HepG2 (cell line): ENCODE results near the gene ELP4. TPM values are rescaled to one million over a fixed set of nuclear protein-coding genes. Genes with fewer than 3 reads are reported as not detected.

Experiments
- ATAC-seq: fragments of 200-7000 bp; cut with Tn5 transposase; 3 replicates; pipeline ENCODE4 v1.9.1; 2020; ENCODE audit warnings: mild to moderate bottlenecking, moderate library complexity
- BruUV-seq: library from RNA; stranded (reverse); fragments of 400-500 nt; replicated peaks from 2 replicates; lab custom pipeline; 2021; lab: Mats Ljungman, UMichigan
- CTCF ChIA-PET: fragments of 300-600 bp; formaldehyde crosslinking; extraction: SDS; loops from one replicate; lab custom pipeline; 2021; ENCODE audit warnings: low total read pairs, inconsistent platforms, low intra/inter-chr PET ratio; lab: Yijun Ruan, JAX
- POLR2A ChIA-PET: fragments of 350-600 bp; sonication (Branson Sonifier 250); formaldehyde crosslinking; loops from one replicate; lab custom pipeline; 2020; ENCODE audit warnings: antibody characterized with exemption, inconsistent platforms; lab: Yijun Ruan, JAX
- DNase-seq: peaks from one replicate; pipeline ENCODE4 v3.0.0-alpha.2; 2015; ENCODE audit warnings: low spot score
- FAIRE-seq: peaks from 3 replicates; lab custom pipeline; 2011; peaks lifted over from hg19 to GRCh38; lab: Jason Lieb, UNC
- H2AFZ ChIP-seq: one replicate; pipeline ENCODE4 v1.6.1; 2011; ENCODE audit warnings: low read length, inconsistent platforms
- H3K27ac ChIP-seq: fragments of 300-600 bp; 3 replicates; pipeline ENCODE4 v1.8.0; 2011; ENCODE audit warnings: mixed run types, mild to moderate bottlenecking, mixed read lengths, low read length, inconsistent platforms; ENCODE audit not compliant: insufficient read depth; ENCODE audit errors: extremely low read length
- H3K27me3 ChIP-seq, 2 experiments: fragments of 200-600 bp in 1 of 2; 2 replicates in 1 of 2; 3 replicates in 1 of 2; pipeline versions ENCODE4 v1.6.0 to v1.8.0; 2011; ENCODE audit warnings: low read length in 2 of 2, mild to moderate bottlenecking in 2 of 2, moderate library complexity in 2 of 2, inconsistent platforms in 1 of 2; ENCODE audit not compliant: insufficient read depth in 2 of 2, control insufficient read depth in 1 of 2
- H3K36me3 ChIP-seq, 2 experiments: fragments of 200-600 bp in 1 of 2; replicated peaks in 1 of 2; 2 replicates in 1 of 2; 3 replicates in 1 of 2; pipeline versions ENCODE4 v1.5.1 to v1.8.0; 2011; ENCODE audit warnings: low read length in 2 of 2, inconsistent platforms in 1 of 2; ENCODE audit not compliant: insufficient read depth in 2 of 2, control insufficient read depth in 1 of 2
- H3K4me1 ChIP-seq: 2 replicates; pipeline ENCODE4 v1.5.1; 2012; ENCODE audit warnings: low read length, inconsistent platforms; ENCODE audit not compliant: insufficient read depth
- H3K4me2 ChIP-seq: 2 replicates; pipeline ENCODE4 v1.6.0; 2011; ENCODE audit warnings: low read depth, low read length, inconsistent platforms
- H3K4me3 ChIP-seq, 3 experiments: fragments of 200-600 bp in 1 of 3; sonication (generic), shearing (Covaris generic) in 1 of 3; replicated peaks in 1 of 3; 2 replicates each; pipeline ENCODE4 v1.5.1; 2011 to 2016; ENCODE audit warnings: low read length in 3 of 3, inconsistent platforms in 2 of 3, low read depth in 2 of 3, mild to moderate bottlenecking in 2 of 3, control low read depth in 1 of 3, mixed read lengths in 1 of 3; ENCODE audit not compliant: insufficient read depth in 1 of 3
- H3K79me2 ChIP-seq: one replicate; pipeline ENCODE4 v1.6.1; 2011; ENCODE audit warnings: low read length, inconsistent platforms; ENCODE audit not compliant: insufficient read depth
- H3K9ac ChIP-seq: 2 replicates; pipeline ENCODE4 v1.6.0; 2011; ENCODE audit warnings: mild to moderate bottlenecking, low read depth, low read length, inconsistent platforms; ENCODE audit not compliant: insufficient read depth
- H3K9me3 ChIP-seq: 2 replicates; pipeline ENCODE4 v1.5.1; 2012; ENCODE audit warnings: mild to moderate bottlenecking, low read length
- H4K20me1 ChIP-seq: 2 replicates; pipeline ENCODE4 v1.6.0; 2011; ENCODE audit warnings: inconsistent platforms, mild to moderate bottlenecking, low read length, moderate library complexity; ENCODE audit not compliant: insufficient read depth
- AHR ChIP-seq: IDR thresholded peaks from 2 replicates; pipeline ENCODE4 v1.6.1; 2018; ENCODE audit warnings: missing genetic modification reagents, missing compliant biosample characterization
- ATF7 ChIP-seq, 2 experiments: fragments of 450-650 bp in 1 of 2; sonication (generic) in 1 of 2; formaldehyde crosslinking in 1 of 2; IDR thresholded peaks; 2 replicates each; pipeline versions ENCODE4 v1.4.0 to v1.6.1; 2016 to 2020; ENCODE audit warnings: antibody characterized with exemption in 1 of 2, mild to moderate bottlenecking in 1 of 2, missing genetic modification reagents in 1 of 2
- EP300 ChIP-seq, 3 experiments: sonication (generic) in 1 of 3; formaldehyde crosslinking in 1 of 3; IDR thresholded peaks; 2 replicates each; pipeline versions ENCODE4 v1.5.1 to v1.6.1; 2011 to 2020; ENCODE audit warnings: low read depth in 2 of 3, low read length in 2 of 3, borderline replicate concordance in 1 of 3, improper control_type of control experiment in 1 of 3, mild to moderate bottlenecking in 1 of 3, missing genetic modification reagents in 1 of 3, moderate library complexity in 1 of 3
- HNRNPLL ChIP-seq: fragments of 200-400 bp; formaldehyde crosslinking; IDR thresholded peaks from 2 replicates; pipeline ENCODE4 v1.6.1; 2017; ENCODE audit warnings: mild to moderate bottlenecking, low read depth, low read length; ENCODE audit not compliant: poor library complexity, severe bottlenecking
- MIER2 ChIP-seq: IDR thresholded peaks from 2 replicates; pipeline ENCODE4 v1.6.1; 2016; ENCODE audit warnings: missing biosample characterization, missing genetic modification reagents
- MLLT10 ChIP-seq: sonication (generic); formaldehyde crosslinking; IDR thresholded peaks from 2 replicates; pipeline ENCODE4 v1.4.0; 2020; ENCODE audit warnings: missing genetic modification reagents
- MNT ChIP-seq: fragments of 450-650 bp; IDR thresholded peaks from 2 replicates; pipeline ENCODE4 v1.6.1; 2016
- NR3C1 ChIP-seq: sonication (generic); formaldehyde crosslinking; IDR thresholded peaks from 2 replicates; pipeline ENCODE4 v1.4.0; 2020; ENCODE audit warnings: missing genetic modification reagents
- RXRB ChIP-seq: IDR thresholded peaks from 2 replicates; pipeline ENCODE4 v1.6.1; 2016; ENCODE audit warnings: borderline replicate concordance, missing genetic modification reagents, missing compliant biosample characterization
- ZFAT ChIP-seq: sonication (generic); formaldehyde crosslinking; conservative IDR thresholded peaks from 2 replicates; pipeline ENCODE4 v1.8.1; 2023; ENCODE audit warnings: missing genetic modification reagents, inconsistent platforms
- ZNF235 ChIP-seq: sonication (generic); formaldehyde crosslinking; IDR thresholded peaks from 2 replicates; pipeline ENCODE4 v1.8.1; 2023; ENCODE audit warnings: mild to moderate bottlenecking, missing genetic modification reagents, borderline replicate concordance
- ZNF335 ChIP-seq: sonication (generic); formaldehyde crosslinking; IDR thresholded peaks from 2 replicates; pipeline ENCODE4 v1.4.0; 2020; ENCODE audit warnings: missing genetic modification reagents
- ZNF441 ChIP-seq: sonication (generic); formaldehyde crosslinking; IDR thresholded peaks from 2 replicates; pipeline ENCODE4 v1.7.0; 2021; ENCODE audit warnings: missing genetic modification reagents, borderline replicate concordance
- ZNF761 ChIP-seq: sonication (generic); formaldehyde crosslinking; conservative IDR thresholded peaks from 2 replicates; pipeline ENCODE4 v1.4.0; 2020; ENCODE audit warnings: mild to moderate bottlenecking, missing genetic modification reagents
- ZNF816 ChIP-seq: sonication (generic); formaldehyde crosslinking; IDR thresholded peaks from 2 replicates; pipeline ENCODE4 v1.8.0; 2022; ENCODE audit warnings: missing genetic modification reagents, mild to moderate bottlenecking, borderline replicate concordance
- ZSCAN30 ChIP-seq: sonication (generic); formaldehyde crosslinking; IDR thresholded peaks from 2 replicates; pipeline ENCODE4 v1.5.0; 2020; ENCODE audit warnings: mild to moderate bottlenecking, missing genetic modification reagents
- WGBS: methylation state at CpG from one replicate; pipeline ENCODE4 v1.1.6; 2017; ENCODE audit warnings: low lambda C conversion rate; 5-methylcytosine and 5-hydroxymethylcytosine counted together
- in situ Hi-C: cut with HindIII; loops from 2 replicates; pipeline ENCODE4 v1.10.0; 2017; ENCODE audit warnings: low pct_unique_long_range_greater_than_20kb; ENCODE audit not compliant: extremely low pct_ligation_motif_present
- intact Hi-C: fragments of 100-400 bp; cut with micrococcal nuclease; formaldehyde crosslinking; loops from one replicate; pipeline ENCODE4 v1.10.0; 2022; ENCODE audit not compliant: unreplicated experiment
- polyA plus RNA-seq, 8 experiments: library from polyadenylated mRNA; depleted of rRNA in 3 of 8; stranded (reverse) in 7 of 8; unstranded in 1 of 8; fragments of >200 nt; fragmentation: Illumina TruSeq in 4 of 8; extraction: Trizol in 4 of 8; gene quantifications; 2 replicates each; pipeline versions ENCODE4 v1.2.1 to v1.2.3, GENCODE V29; 2011 to 2016; ENCODE audit warnings: low read depth in 4 of 8, missing spikeins in 1 of 8, mixed read lengths in 1 of 8; ENCODE audit not compliant: insufficient read depth in 1 of 8
- total RNA-seq, 5 experiments: library from RNA; depleted of rRNA; stranded (reverse); fragments of >200 nt; fragmentation: Illumina TruSeq; extraction: Trizol; gene quantifications; 2 replicates each; pipeline ENCODE4 v1.2.3, GENCODE V29; 2016; ENCODE audit warnings: low read depth in 1 of 5

The ELP4 gene
- total and polyA plus RNA-seq, 2 of the 13 experiments (the other 11 are each of a cell fraction or from before 2014, with no cell fraction given), result 12.8 to 19.1 TPM

- ATAC-seq, result no peak
- no peak overlapping the region for H2AFZ ChIP-seq
- H3K4me2 ChIP-seq, result no peak overlapping the region
- no peak overlapping the region for H3K4me3 ChIP-seq
- ChIA-PET CTCF (no interaction called here), POLR2A (no interaction called here)
- no peaks in the 10 kb centered on the region for H3K4me1 ChIP-seq
- DNase-seq, result no peak
- no peaks in the 10 kb centered on the region for H3K36me3 ChIP-seq
- no peaks in the 10 kb centered on the region for H3K9me3 ChIP-seq
- H3K9ac ChIP-seq, result no peak overlapping the region
- BruUV-seq, result no TSS peak
- FAIRE-seq, result no peak
- no peak overlapping the region for H3K27ac ChIP-seq
- 92% methylated on average over 2 of the region's 2 CpGs for WGBS
- in situ Hi-C loops (no loop called here), intact Hi-C loops (no loop called here)
- no peaks in the 10 kb centered on the region for H4K20me1 ChIP-seq
- TF ChIP-seq AHR (CRISPR knock-in tag) (no peak), ZSCAN30 (CRISPR knock-in tag) (no peak), ZNF761 (CRISPR knock-in tag) (no peak), MNT (no peak), MLLT10 (CRISPR knock-in tag) (no peak), ZNF441 (CRISPR knock-in tag) (no peak), RXRB (CRISPR knock-in tag) (no peak), ZNF335 (CRISPR knock-in tag) (no peak), NR3C1 (no peak), ATF7 (IDR thresholded peaks at IDR 0.05) (no peak), ATF7 (CRISPR knock-in tag; IDR thresholded peaks at IDR 0.05) (no peak), ZNF816 (no peak), EP300 (IDR thresholded peaks at IDR 0.05; ENCODE audit: low read depth in 2 of 2, low read length in 2 of 2) (no peak), EP300 (CRISPR knock-in tag; IDR thresholded peaks at IDR 0.05; ENCODE audit: borderline replicate concordance) (no peak), ZNF235 (CRISPR knock-in tag) (no peak), ZFAT (CRISPR knock-in tag) (no peak), HNRNPLL (no peak), MIER2 (CRISPR knock-in tag) (no peak)
- no peaks in the 10 kb centered on the region; a peak in 1 of 5 replicates for H3K27me3 ChIP-seq
- no peaks in the 10 kb centered on the region for H3K79me2 ChIP-seq
Observed at GRCh38 chr11:31690041-31690440, 180.5 kb downstream of the ELP4 start.
